WTC11 (cell line): ENCODE data around the gene SNX17. TPM values are rescaled to one million over a fixed set of nuclear protein-coding genes. Genes with fewer than 3 reads are reported as not detected.

ENCODE experiments used
- ATAC-seq: fragments of 200-7000 bp; cut with Tn5 transposase; 2 replicates; pipeline ENCODE4 v1.10.0; 2021; ENCODE audit warnings: mild to moderate bottlenecking, moderate library complexity
- CTCF ChIA-PET: fragments of 300-600 bp; sonication (Branson Sonifier 250); formaldehyde crosslinking; loops from one replicate; lab custom pipeline; 2021; ENCODE audit warnings: antibody characterized with exemption; lab: Charles Lee
- POLR2A ChIA-PET: fragments of 350-600 bp; sonication (Branson Sonifier 250); formaldehyde crosslinking; loops from one replicate; lab custom pipeline; 2021; ENCODE audit warnings: antibody characterized with exemption; lab: Charles Lee
- DNase-seq: peaks from one replicate; pipeline ENCODE4 v3.0.0; 2021; ENCODE audit warnings: low spot score
- H3K27ac Mint-ChIP-seq: 2 replicates; pipeline ENCODE4 v1.8.0; 2021; ENCODE audit warnings: mixed read lengths
- H3K27me3 Mint-ChIP-seq: 2 replicates; pipeline ENCODE4 v1.8.0; 2021; ENCODE audit warnings: low read depth, mild to moderate bottlenecking, moderate library complexity, mixed read lengths
- H3K36me3 Mint-ChIP-seq: 2 replicates; pipeline ENCODE4 v1.8.0; 2021; ENCODE audit warnings: mixed read lengths
- H3K4me1 Mint-ChIP-seq: 2 replicates; pipeline ENCODE4 v1.8.0; 2022; ENCODE audit warnings: mixed read lengths
- H3K4me3 Mint-ChIP-seq: 2 replicates; pipeline ENCODE4 v1.8.0; 2021; ENCODE audit warnings: mild to moderate bottlenecking, moderate library complexity, mixed read lengths
- H3K9me3 Mint-ChIP-seq: 2 replicates; pipeline ENCODE4 v1.8.0; 2021; ENCODE audit warnings: mixed read lengths
- EMX1 ChIP-seq: fragments of 250-450 bp; sonication (Bioruptor Pico); IDR thresholded peaks from 2 replicates; pipeline ENCODE4 v1.8.0; 2021; ENCODE audit warnings: mild to moderate bottlenecking
- GRHL2 ChIP-seq: fragments of 250-450 bp; sonication (Bioruptor Pico); IDR thresholded peaks from 2 replicates; pipeline ENCODE4 v1.8.0; 2022; ENCODE audit warnings: mild to moderate bottlenecking, moderate library complexity; ENCODE audit not compliant: insufficient replicate concordance, severe bottlenecking
- JUN ChIP-seq: sonication (generic); formaldehyde crosslinking; IDR thresholded peaks from 2 replicates; pipeline ENCODE4 v1.8.0; 2023; ENCODE audit warnings: mild to moderate bottlenecking, missing genetic modification reagents
- MYBL2 ChIP-seq: sonication (generic); formaldehyde crosslinking; IDR thresholded peaks from 2 replicates; pipeline ENCODE4 v1.8.1; 2023; ENCODE audit warnings: mild to moderate bottlenecking, moderate library complexity, missing genetic modification reagents
- PRRX2 ChIP-seq: fragments of 250-450 bp; sonication (Bioruptor Pico); IDR thresholded peaks from 2 replicates; pipeline ENCODE4 v1.8.0; 2021; ENCODE audit warnings: mild to moderate bottlenecking
- RELA ChIP-seq: sonication (generic); formaldehyde crosslinking; IDR thresholded peaks from 2 replicates; pipeline ENCODE4 v1.8.1; 2022; ENCODE audit warnings: missing genetic modification reagents, mild to moderate bottlenecking, borderline replicate concordance
- TEAD4 ChIP-seq: sonication (generic); formaldehyde crosslinking; IDR thresholded peaks from 2 replicates; pipeline ENCODE4 v1.8.0; 2022; ENCODE audit warnings: mild to moderate bottlenecking, missing genetic modification reagents
- TP53 ChIP-seq: sonication (generic); formaldehyde crosslinking; IDR thresholded peaks from 2 replicates; pipeline ENCODE4 v1.8.1; 2023; ENCODE audit warnings: mild to moderate bottlenecking, missing genetic modification reagents
- ZNF121 ChIP-seq: sonication (generic); formaldehyde crosslinking; IDR thresholded peaks from 2 replicates; pipeline ENCODE4 v1.8.0; 2023; ENCODE audit warnings: missing genetic modification reagents
- ZNF138 ChIP-seq: sonication (generic); formaldehyde crosslinking; conservative IDR thresholded peaks from 2 replicates; pipeline ENCODE4 v1.8.1; 2022; ENCODE audit warnings: mild to moderate bottlenecking, moderate library complexity, missing genetic modification reagents
- ZNF416 ChIP-seq: fragments of 250-450 bp; sonication (Bioruptor Pico); IDR thresholded peaks from 2 replicates; pipeline ENCODE4 v1.9.0; 2021; ENCODE audit warnings: mild to moderate bottlenecking, inconsistent platforms
- total RNA-seq: library from RNA; stranded (reverse); gene quantifications from 3 replicates; pipeline ENCODE4 v1.2.3, GENCODE V29; 2021
- TF ChIP-seq, protein P1 (sequence below): sonication (generic); formaldehyde crosslinking; IDR thresholded peaks from 2 replicates; pipeline ENCODE4 v1.8.1; 2022; ENCODE audit warnings: low read depth, mild to moderate bottlenecking, moderate library complexity, missing genetic modification reagents, borderline replicate concordance
- TF ChIP-seq, protein P2 (sequence below): sonication (generic); formaldehyde crosslinking; IDR thresholded peaks from 2 replicates; pipeline ENCODE4 v1.8.0; 2023; ENCODE audit warnings: missing genetic modification reagents, mild to moderate bottlenecking, borderline replicate concordance
- TF ChIP-seq, protein P3 (sequence below): sonication (generic); formaldehyde crosslinking; IDR thresholded peaks from 2 replicates; pipeline ENCODE4 v1.8.0; 2022; ENCODE audit warnings: mild to moderate bottlenecking, missing genetic modification reagents
- TF ChIP-seq, protein P4 (sequence below): sonication (generic); formaldehyde crosslinking; IDR thresholded peaks from 2 replicates; pipeline ENCODE4 v1.8.1; 2022; ENCODE audit warnings: missing genetic modification reagents, borderline replicate concordance
- TF ChIP-seq, protein P5 (sequence below): fragments of 250-450 bp; sonication (Bioruptor Pico); IDR thresholded peaks from 2 replicates; pipeline ENCODE4 v2.1.2; 2022; ENCODE audit warnings: mild to moderate bottlenecking, moderate library complexity

Gene SNX17
- total RNA-seq, 1 experiment from 2014 or later = 74.7 TPM

DNA sequence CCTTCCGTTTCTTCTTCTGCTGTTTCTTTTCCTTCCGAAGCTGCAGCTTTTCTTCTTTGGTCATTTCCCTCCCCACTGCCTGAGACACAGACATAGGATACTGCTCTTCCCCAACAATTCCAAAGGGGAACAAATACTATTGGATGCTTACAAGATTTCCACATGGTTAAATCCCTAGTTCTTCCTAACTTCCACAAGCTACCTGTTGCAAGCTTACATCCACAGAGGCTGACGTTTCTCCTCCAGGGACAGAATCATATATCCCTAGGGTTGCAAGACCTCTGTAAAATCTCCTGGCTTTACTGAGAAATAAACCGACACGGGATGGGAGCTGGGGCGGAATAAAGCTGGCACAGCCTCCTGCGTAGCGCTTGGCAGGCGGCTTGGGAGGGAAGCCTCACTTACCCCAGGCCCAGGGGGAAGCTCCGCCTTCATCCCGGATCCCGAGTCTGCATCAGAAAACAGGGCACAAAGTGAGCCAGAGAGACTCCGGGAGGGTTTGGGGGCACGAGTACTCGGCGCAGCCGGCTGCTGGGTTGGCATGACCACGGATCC, 868 bp upstream of the SNX17 start:
- peak; percentile 69 for DNase-seq
- Mint-ChIP-seq H3K9me3 (no peaks in the 10 kb centered on the region), H3K4me3 (peak overlapping the region; percentile 97), H3K36me3 (peaks cover 54% of the 10 kb centered on the region), H3K27me3 (no peaks in the 10 kb centered on the region), H3K27ac (peak overlapping the region; percentile 68), H3K4me1 (peaks cover 20% of the 10 kb centered on the region)
- ChIA-PET POLR2A (interaction anchor here (0.7 to 1.6 kb wide), 5 partner anchors 9 to 119 kb away, joined by 3 to 13 read pairs (median 4); partner anchors contain the start of gene GTF3C2), CTCF (interaction anchor here (0.6 to 1.9 kb wide), 16 partner anchors 10 to 1026 kb away, joined by 3 to 15 read pairs (median 5); partner anchors contain the start of genes GTF3C2, MPV17 and ZNF513)
- 0 out of 2 replicates have a peak, but pooled peaks have one; percentile 37 for TF ChIP-seq PRRX2 (CRISPR knock-in tag)
- TF ChIP-seq, protein P1, sequence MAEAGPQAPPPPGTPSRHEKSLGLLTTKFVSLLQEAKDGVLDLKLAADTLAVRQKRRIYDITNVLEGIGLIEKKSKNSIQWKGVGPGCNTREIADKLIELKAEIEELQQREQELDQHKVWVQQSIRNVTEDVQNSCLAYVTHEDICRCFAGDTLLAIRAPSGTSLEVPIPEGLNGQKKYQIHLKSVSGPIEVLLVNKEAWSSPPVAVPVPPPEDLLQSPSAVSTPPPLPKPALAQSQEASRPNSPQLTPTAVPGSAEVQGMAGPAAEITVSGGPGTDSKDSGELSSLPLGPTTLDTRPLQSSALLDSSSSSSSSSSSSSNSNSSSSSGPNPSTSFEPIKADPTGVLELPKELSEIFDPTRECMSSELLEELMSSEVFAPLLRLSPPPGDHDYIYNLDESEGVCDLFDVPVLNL = no peak
- ATAC-seq = peak; percentile 55

DNA sequence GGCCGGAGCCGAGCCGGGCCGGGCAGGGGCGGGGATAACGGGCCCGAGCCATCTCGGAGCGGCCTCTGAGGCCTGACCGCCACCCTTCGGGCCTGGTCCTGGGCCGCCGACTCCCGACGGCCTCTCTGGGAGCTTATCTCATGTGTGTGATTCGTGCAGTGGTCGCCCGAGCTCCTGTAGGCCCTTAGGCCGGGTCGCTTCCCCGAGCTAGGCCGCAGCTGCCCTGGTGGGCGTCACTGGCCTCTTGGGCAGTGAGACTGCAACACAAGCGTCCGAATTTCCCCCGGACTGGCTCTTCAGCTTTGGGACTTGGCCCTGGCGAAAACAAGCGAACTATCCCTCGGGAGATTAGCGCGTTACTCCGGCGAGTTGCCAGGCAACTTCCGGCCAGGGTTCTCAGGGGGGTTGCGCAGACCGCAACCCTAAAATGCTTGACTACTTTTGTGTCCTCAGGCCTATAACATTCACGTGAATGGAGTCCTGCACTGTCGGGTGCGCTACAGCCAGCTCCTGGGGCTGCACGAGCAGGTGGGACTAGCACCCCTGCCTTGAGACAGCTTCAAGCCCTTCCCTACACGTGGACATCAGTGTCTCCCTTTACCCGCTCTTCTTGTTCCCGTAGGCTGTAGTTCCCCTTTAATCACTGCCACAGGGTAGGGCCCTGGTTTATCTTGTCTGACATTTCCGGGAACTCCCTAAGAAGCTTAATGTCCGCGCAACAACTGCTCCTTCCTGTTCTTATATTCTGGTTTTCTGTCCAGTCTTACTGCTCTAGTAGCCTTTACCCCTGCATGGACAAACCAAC, 602 bp downstream of the SNX17 start:
- Mint-ChIP-seq H3K9me3 (no peaks in the 10 kb centered on the region), H3K27me3 (no peaks in the 10 kb centered on the region), H3K4me3 (peak overlapping the region; percentile 97), H3K4me1 (peaks cover 20% of the 10 kb centered on the region), H3K36me3 (peaks cover 62% of the 10 kb centered on the region), H3K27ac (peak overlapping the region; percentile 95)
- no peak for DNase-seq
- TF ChIP-seq MYBL2 (CRISPR knock-in tag) (no peak), JUN (CRISPR knock-in tag) (0 out of 2 replicates have a peak, but pooled peaks have one; percentile 81), TEAD4 (CRISPR knock-in tag) (no peak), ZNF138 (CRISPR knock-in tag) (no peak)
- TF ChIP-seq, protein P2, sequence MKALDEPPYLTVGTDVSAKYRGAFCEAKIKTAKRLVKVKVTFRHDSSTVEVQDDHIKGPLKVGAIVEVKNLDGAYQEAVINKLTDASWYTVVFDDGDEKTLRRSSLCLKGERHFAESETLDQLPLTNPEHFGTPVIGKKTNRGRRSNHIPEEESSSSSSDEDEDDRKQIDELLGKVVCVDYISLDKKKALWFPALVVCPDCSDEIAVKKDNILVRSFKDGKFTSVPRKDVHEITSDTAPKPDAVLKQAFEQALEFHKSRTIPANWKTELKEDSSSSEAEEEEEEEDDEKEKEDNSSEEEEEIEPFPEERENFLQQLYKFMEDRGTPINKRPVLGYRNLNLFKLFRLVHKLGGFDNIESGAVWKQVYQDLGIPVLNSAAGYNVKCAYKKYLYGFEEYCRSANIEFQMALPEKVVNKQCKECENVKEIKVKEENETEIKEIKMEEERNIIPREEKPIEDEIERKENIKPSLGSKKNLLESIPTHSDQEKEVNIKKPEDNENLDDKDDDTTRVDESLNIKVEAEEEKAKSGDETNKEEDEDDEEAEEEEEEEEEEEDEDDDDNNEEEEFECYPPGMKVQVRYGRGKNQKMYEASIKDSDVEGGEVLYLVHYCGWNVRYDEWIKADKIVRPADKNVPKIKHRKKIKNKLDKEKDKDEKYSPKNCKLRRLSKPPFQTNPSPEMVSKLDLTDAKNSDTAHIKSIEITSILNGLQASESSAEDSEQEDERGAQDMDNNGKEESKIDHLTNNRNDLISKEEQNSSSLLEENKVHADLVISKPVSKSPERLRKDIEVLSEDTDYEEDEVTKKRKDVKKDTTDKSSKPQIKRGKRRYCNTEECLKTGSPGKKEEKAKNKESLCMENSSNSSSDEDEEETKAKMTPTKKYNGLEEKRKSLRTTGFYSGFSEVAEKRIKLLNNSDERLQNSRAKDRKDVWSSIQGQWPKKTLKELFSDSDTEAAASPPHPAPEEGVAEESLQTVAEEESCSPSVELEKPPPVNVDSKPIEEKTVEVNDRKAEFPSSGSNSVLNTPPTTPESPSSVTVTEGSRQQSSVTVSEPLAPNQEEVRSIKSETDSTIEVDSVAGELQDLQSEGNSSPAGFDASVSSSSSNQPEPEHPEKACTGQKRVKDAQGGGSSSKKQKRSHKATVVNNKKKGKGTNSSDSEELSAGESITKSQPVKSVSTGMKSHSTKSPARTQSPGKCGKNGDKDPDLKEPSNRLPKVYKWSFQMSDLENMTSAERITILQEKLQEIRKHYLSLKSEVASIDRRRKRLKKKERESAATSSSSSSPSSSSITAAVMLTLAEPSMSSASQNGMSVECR (CRISPR knock-in tag) = peak; percentile 40; the same call in 1 of the 2 replicates
- TF ChIP-seq, protein P3, sequence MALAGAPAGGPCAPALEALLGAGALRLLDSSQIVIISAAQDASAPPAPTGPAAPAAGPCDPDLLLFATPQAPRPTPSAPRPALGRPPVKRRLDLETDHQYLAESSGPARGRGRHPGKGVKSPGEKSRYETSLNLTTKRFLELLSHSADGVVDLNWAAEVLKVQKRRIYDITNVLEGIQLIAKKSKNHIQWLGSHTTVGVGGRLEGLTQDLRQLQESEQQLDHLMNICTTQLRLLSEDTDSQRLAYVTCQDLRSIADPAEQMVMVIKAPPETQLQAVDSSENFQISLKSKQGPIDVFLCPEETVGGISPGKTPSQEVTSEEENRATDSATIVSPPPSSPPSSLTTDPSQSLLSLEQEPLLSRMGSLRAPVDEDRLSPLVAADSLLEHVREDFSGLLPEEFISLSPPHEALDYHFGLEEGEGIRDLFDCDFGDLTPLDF = 0 out of 2 replicates have a peak, but pooled peaks have one; percentile 28
- POLR2A ChIA-PET = interaction anchor here (0.9 to 1.5 kb wide), 2 partner anchors 9 to 14 kb away, joined by 4 to 9 read pairs; partner anchors contain the start of genes GTF3C2 and ZNF513
- CTCF ChIA-PET = interaction anchor here (0.6 to 1.7 kb wide), 3 partner anchors 10 to 257 kb away, joined by 3 to 6 read pairs (median 3); partner anchors contain the start of genes CCDC121, GPN1 and ZNF513
- ATAC-seq = peak; percentile 7

DNA sequence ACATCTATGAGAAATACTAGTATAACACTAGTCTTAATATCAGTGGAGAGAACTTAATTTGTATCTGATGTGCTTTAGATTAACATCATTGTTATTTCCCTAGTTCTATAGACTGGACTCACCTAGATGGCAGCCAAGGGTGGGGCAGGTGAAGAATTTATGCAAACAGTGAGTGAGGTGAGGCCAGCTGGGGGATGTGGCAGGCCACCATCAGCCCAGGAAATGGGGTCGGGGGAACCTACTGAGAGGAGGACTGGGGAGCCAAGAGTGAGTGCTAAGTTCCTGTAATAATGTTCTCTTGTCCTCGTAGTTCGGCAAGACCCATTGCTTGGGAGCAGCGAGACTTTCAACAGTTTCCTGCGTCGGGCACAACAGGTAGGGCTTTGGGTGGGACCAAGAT, 2.5 kb downstream of the SNX17 start:
- H3K4me1 Mint-ChIP-seq = peaks cover 20% of the 10 kb centered on the region
- H3K27ac Mint-ChIP-seq = peak overlapping the region; percentile 13; the same call in 1 of the 2 replicates
- H3K4me3 Mint-ChIP-seq = peak overlapping the region; percentile 10; the same call in 1 of the 2 replicates
- ATAC-seq (no peak), DNase-seq (no peak)
- H3K27me3 Mint-ChIP-seq = no peaks in the 10 kb centered on the region
- ChIA-PET CTCF (interaction anchor here (1.7 kb wide), 1 partner anchor 8 kb away, joined by 6 read pairs; the partner anchor contains the start of gene ZNF513), POLR2A (no interaction called here)
- peaks cover 64% of the 10 kb centered on the region for H3K36me3 Mint-ChIP-seq
- no peaks in the 10 kb centered on the region for H3K9me3 Mint-ChIP-seq
- TF ChIP-seq ZNF121 = no peak
- TF ChIP-seq, protein P4, sequence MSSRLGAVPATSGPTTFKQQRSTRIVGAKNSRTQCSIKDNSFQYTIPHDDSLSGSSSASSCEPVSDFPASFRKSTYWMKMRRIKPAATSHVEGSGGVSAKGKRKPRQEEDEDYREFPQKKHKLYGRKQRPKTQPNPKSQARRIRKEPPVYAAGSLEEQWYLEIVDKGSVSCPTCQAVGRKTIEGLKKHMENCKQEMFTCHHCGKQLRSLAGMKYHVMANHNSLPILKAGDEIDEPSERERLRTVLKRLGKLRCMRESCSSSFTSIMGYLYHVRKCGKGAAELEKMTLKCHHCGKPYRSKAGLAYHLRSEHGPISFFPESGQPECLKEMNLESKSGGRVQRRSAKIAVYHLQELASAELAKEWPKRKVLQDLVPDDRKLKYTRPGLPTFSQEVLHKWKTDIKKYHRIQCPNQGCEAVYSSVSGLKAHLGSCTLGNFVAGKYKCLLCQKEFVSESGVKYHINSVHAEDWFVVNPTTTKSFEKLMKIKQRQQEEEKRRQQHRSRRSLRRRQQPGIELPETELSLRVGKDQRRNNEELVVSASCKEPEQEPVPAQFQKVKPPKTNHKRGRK = no peak
- TF ChIP-seq EMX1 (CRISPR knock-in tag) = no peak
- no peak for TF ChIP-seq RELA (CRISPR knock-in tag)
- no peak for TF ChIP-seq GRHL2 (CRISPR knock-in tag)
- TF ChIP-seq ZNF416 (CRISPR knock-in tag) = no peak
- TF ChIP-seq TP53 (CRISPR knock-in tag) = no peak
- TF ChIP-seq, protein P5, sequence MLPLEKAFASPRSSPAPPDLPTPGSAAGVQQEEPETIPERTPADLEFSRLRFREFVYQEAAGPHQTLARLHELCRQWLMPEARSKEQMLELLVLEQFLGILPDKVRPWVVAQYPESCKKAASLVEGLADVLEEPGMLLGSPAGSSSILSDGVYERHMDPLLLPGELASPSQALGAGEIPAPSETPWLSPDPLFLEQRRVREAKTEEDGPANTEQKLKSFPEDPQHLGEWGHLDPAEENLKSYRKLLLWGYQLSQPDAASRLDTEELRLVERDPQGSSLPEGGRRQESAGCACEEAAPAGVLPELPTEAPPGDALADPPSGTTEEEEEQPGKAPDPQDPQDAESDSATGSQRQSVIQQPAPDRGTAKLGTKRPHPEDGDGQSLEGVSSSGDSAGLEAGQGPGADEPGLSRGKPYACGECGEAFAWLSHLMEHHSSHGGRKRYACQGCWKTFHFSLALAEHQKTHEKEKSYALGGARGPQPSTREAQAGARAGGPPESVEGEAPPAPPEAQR (CRISPR knock-in tag) = no peak
